Gastrocnemius medialis (tissue), 4 donors: ENCODE measurements around the gene CMKLR1. TPM values are rescaled to one million over a fixed set of nuclear protein-coding genes. Genes with fewer than 3 reads are reported as not detected.

Experiments used
- ATAC-seq, 2 donors: fragments of 150-250 bp; one replicate each; pipeline ENCODE4 v1.9.1; 2016
- DNase-seq, 2 donors: peaks; one replicate each; pipeline ENCODE4 v3.0.0-alpha.2; 2019
- H3K27ac ChIP-seq, 4 donors: fragments of 200-600 bp; sonication (generic); 1 replicate in 1 of 4; 2 replicates in 3 of 4; pipeline ENCODE4 v1.5.1; 2016 to 2018; ENCODE audit warnings: mild to moderate bottlenecking in 2 of 4, moderate library complexity in 1 of 4
- H3K27me3 ChIP-seq, 3 donors: fragments of 200-600 bp; sonication (generic) in 2 of 3; 1 replicate in 1 of 3; 2 replicates in 2 of 3; pipeline versions ENCODE4 v1.5.1 to v1.6.0; 2016 to 2019; ENCODE audit warnings: mild to moderate bottlenecking in 1 of 3, moderate library complexity in 1 of 3
- H3K36me3 ChIP-seq, 2 donors: fragments of 200-600 bp; sonication (generic) in 1 of 2; one replicate each; pipeline ENCODE4 v1.5.1; 2017 to 2018
- H3K4me1 ChIP-seq, 2 donors: fragments of 200-600 bp; sonication (generic) in 1 of 2; one replicate each; pipeline ENCODE4 v1.5.1; 2016 to 2017; ENCODE audit warnings: mild to moderate bottlenecking in 2 of 2
- H3K4me3 ChIP-seq, 4 donors: fragments of 200-600 bp; sonication (generic) in 3 of 4; 1 replicate in 1 of 4; 2 replicates in 3 of 4; pipeline ENCODE4 v1.5.1; 2016 to 2019; ENCODE audit warnings: mild to moderate bottlenecking in 2 of 4
- H3K9me3 ChIP-seq, 3 donors: fragments of 200-600 bp; sonication (generic) in 2 of 3; 1 replicate in 1 of 3; 2 replicates in 2 of 3; pipeline ENCODE4 v1.5.1; 2016 to 2019
- POLR2A ChIP-seq, 2 donors: fragments of 450-650 bp; IDR thresholded peaks; one replicate each; pipeline ENCODE4 v1.6.1; 2017; ENCODE audit warnings: antibody characterized with exemption in 2 of 2, mild to moderate bottlenecking in 2 of 2, moderate library complexity in 2 of 2
- in situ Hi-C, 4 donors: fragments of 200-750 bp; cut with MboI; loops; one replicate each; pipeline versions ENCODE4 v1.15.0 to v1.8.0; 2017; ENCODE audit warnings: low sequenced_read_pairs in 4 of 4
- intact Hi-C: fragments of 100-400 bp; cut with DNase I; formaldehyde crosslinking; loops from one replicate; pipeline ENCODE4 v1.15.1; 2023; ENCODE audit warnings: low total_unique reads
- total RNA-seq, 4 donors: library from RNA; depleted of rRNA; stranded (reverse); fragments of >200 nt; gene quantifications; one replicate each; pipeline versions ENCODE4 v1.1.0 to v1.2.3, GENCODE V29; 2016
- TF ChIP-seq, protein P1 (sequence below), 5 experiments: fragments of 450-650 bp in 3 of 5; fragments of 200-600 bp in 2 of 5; sonication (generic) in 2 of 5; IDR thresholded peaks in 4 of 5; conservative IDR thresholded peaks in 1 of 5; 1 replicate in 4 of 5; 2 replicates in 1 of 5; pipeline ENCODE4 v1.5.1; 2016 to 2019; ENCODE audit warnings: antibody characterized with exemption in 5 of 5, mild to moderate bottlenecking in 3 of 5, moderate library complexity in 3 of 5

CMKLR1 gene
- total RNA-seq, 4 donors from 2014 or later: 2.5 to 5.6 (median 4.4) TPM

DNA sequence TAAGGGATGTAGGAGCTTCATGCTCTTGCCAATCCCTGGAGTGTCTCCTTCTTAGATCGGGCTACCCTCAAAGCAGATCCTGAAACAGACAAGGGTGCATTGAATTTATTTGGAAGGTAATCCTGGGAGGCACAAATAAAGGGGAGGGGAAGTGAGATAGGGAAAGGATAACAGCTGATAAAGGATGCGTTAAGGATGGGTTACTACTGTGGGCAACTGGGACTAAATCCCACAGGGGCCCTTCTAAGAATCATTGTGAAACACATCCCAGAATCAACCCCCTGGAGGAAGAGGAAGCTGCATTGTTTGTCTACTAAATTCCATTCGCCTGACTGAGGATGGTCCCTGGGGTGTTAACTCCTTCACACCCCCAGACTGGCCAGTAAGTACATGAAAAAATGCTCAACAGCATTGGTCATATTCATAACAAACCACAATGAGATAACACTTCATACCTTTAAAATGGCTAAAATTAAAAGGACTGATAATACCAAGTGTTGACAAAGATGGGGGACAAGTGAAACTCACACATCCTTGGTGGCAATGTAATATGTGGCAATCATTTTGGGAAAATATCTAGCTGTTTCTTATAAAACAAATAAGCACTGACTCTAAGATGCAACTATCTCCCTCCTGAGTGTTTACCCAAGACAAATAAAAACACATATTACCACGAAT lies 37.0 kb upstream of the CMKLR1 start:
- no peak for ATAC-seq
- Histone ChIP-seq H3K4me1 (no peaks in the 10 kb centered on the region), H3K9me3 (peaks cover 0 to 12% (median 0%) of the 10 kb centered on the region in 3 donors), H3K36me3 (no peaks in the 10 kb centered on the region), H3K27ac (no peak overlapping the region), H3K27me3 (no peaks in the 10 kb centered on the region), H3K4me3 (no peak overlapping the region)
- intact Hi-C loops: no loop called here
- no peak for DNase-seq
- TF ChIP-seq POLR2A (IDR thresholded peaks at IDR 0.05): no peak
- TF ChIP-seq, protein P1, sequence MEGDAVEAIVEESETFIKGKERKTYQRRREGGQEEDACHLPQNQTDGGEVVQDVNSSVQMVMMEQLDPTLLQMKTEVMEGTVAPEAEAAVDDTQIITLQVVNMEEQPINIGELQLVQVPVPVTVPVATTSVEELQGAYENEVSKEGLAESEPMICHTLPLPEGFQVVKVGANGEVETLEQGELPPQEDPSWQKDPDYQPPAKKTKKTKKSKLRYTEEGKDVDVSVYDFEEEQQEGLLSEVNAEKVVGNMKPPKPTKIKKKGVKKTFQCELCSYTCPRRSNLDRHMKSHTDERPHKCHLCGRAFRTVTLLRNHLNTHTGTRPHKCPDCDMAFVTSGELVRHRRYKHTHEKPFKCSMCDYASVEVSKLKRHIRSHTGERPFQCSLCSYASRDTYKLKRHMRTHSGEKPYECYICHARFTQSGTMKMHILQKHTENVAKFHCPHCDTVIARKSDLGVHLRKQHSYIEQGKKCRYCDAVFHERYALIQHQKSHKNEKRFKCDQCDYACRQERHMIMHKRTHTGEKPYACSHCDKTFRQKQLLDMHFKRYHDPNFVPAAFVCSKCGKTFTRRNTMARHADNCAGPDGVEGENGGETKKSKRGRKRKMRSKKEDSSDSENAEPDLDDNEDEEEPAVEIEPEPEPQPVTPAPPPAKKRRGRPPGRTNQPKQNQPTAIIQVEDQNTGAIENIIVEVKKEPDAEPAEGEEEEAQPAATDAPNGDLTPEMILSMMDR (IDR thresholded peaks at IDR 0.05 in 4 of 5, conservative IDR thresholded peaks at IDR 0.05 in 1 of 5): no peak
- in situ Hi-C loops: no loop called here

DNA sequence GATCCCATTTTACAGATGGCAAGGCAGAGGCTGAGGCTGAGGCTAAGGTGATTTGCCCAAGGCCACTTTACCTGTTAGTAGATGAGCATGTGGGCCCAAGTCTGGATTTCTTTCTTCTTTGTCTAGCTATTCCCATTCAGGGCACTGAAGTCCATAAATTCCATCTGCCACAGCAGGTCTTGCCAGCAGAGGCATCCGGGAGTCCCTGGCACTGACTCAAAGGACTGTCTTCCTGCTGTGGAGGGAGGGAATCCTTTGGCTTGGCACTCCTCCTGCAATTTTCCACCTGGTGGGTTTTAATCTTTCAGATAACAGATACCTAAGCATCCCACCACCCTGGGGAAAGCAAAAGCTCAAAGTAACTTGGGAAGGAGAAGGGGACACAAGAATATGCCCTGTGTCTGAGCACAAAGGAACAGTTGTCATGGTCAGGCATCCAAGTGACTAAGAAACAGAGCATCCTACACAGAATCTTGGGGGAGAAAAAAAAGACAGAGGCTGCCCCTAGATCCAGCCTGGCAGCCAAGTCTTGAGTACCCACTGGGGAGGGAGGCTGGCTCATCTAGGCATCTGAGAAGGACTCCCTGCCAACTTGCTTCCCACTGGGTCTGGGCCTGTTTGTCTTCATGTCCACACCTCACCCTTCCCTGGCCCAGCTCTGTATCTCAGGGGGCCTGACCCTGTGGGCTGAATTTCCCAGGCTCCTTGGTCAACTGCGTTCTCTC lies 35.6 kb upstream of the CMKLR1 start:
- in situ Hi-C loops (no loop called here), intact Hi-C loops (no loop called here)
- H3K4me1 ChIP-seq: no peaks in the 10 kb centered on the region

GRCh38 chr12:108373111-108373510 lies 34.0 kb upstream of the CMKLR1 start:
- in situ Hi-C loops (no loop called here), intact Hi-C loops (no loop called here)
- Histone ChIP-seq H3K4me3 (no peak overlapping the region), H3K27ac (no peak overlapping the region), H3K36me3 (no peaks in the 10 kb centered on the region), H3K9me3 (peaks cover 0 to 12% (median 0%) of the 10 kb centered on the region in 3 donors), H3K4me1 (no peaks in the 10 kb centered on the region), H3K27me3 (no peaks in the 10 kb centered on the region)
- no peak for DNase-seq
- TF ChIP-seq, protein P1 (IDR thresholded peaks at IDR 0.05 in 4 of 5, conservative IDR thresholded peaks at IDR 0.05 in 1 of 5): no peak
- TF ChIP-seq POLR2A (IDR thresholded peaks at IDR 0.05): no peak
- no peak for ATAC-seq

More for the DNA sequence above, 35.6 kb upstream of the CMKLR1 start:
- peaks cover 0 to 12% (median 0%) of the 10 kb centered on the region in 3 donors for H3K9me3 ChIP-seq
- H3K36me3 ChIP-seq: no peaks in the 10 kb centered on the region
- DNase-seq (no peak), ATAC-seq (no peak)
- no peaks in the 10 kb centered on the region for H3K27me3 ChIP-seq
- H3K27ac ChIP-seq: no peak overlapping the region
- TF ChIP-seq, protein P1 (IDR thresholded peaks at IDR 0.05 in 4 of 5, conservative IDR thresholded peaks at IDR 0.05 in 1 of 5): no peak
- no peak for TF ChIP-seq POLR2A (IDR thresholded peaks at IDR 0.05)
- no peak overlapping the region for H3K4me3 ChIP-seq

GRCh38 chr12:108371801-108372344 lies 32.8 kb upstream of the CMKLR1 start:
- intact Hi-C loops: no loop called here

More at GRCh38 chr12:108371801-108372344, 32.8 kb upstream of the CMKLR1 start:
- TF ChIP-seq POLR2A (IDR thresholded peaks at IDR 0.05): no peak
- TF ChIP-seq, protein P1 (IDR thresholded peaks at IDR 0.05 in 4 of 5, conservative IDR thresholded peaks at IDR 0.05 in 1 of 5): no peak
- Histone ChIP-seq H3K27ac (no peak overlapping the region), H3K4me3 (no peak overlapping the region), H3K27me3 (no peaks in the 10 kb centered on the region), H3K36me3 (no peaks in the 10 kb centered on the region), H3K4me1 (no peaks in the 10 kb centered on the region), H3K9me3 (peaks cover 0 to 12% (median 0%) of the 10 kb centered on the region in 3 donors)
- DNase-seq (no peak), ATAC-seq (no peak)
- in situ Hi-C loops: no loop called here
